KMS-11 (cell line): ENCODE data around the gene ASB5.

Source experiments
- H2AFZ ChIP-seq: fragments of 200-600 bp; sonication (generic); 2 replicates; pipeline ENCODE4 v1.6.1; 2016; ENCODE audit warnings: antibody characterized with exemption, mixed run types, low read depth
- H3K27ac ChIP-seq: fragments of 200-600 bp; sonication (generic); 2 replicates; pipeline ENCODE4 v1.6.1; 2016; ENCODE audit warnings: mild to moderate bottlenecking, mixed run types
- H3K27me3 ChIP-seq: fragments of 200-600 bp; sonication (generic); 2 replicates; pipeline ENCODE4 v1.6.1; 2017; ENCODE audit warnings: mild to moderate bottlenecking, low read depth, mixed run types, moderate library complexity; ENCODE audit not compliant: insufficient read depth
- H3K36me3 ChIP-seq: fragments of 200-600 bp; sonication (generic); 2 replicates; pipeline ENCODE4 v1.6.1; 2017; ENCODE audit warnings: mild to moderate bottlenecking, mixed run types; ENCODE audit not compliant: insufficient read depth
- H3K4me1 ChIP-seq: fragments of 200-600 bp; sonication (generic); 2 replicates; pipeline ENCODE4 v1.6.1; 2016; ENCODE audit warnings: mild to moderate bottlenecking, low read depth, mixed run types; ENCODE audit not compliant: poor library complexity, severe bottlenecking
- H3K4me2 ChIP-seq: fragments of 200-600 bp; sonication (generic); 2 replicates; pipeline ENCODE4 v1.7.0; 2016; ENCODE audit warnings: mild to moderate bottlenecking, mixed run types
- H3K4me3 ChIP-seq: fragments of 200-600 bp; sonication (generic); IDR thresholded peaks from 2 replicates; pipeline ENCODE4 v1.6.1; 2017; ENCODE audit warnings: low read depth, low read length, mixed read lengths; ENCODE audit not compliant: insufficient read depth
- H3K79me2 ChIP-seq: fragments of 200-600 bp; sonication (generic); 2 replicates; pipeline ENCODE4 v1.6.1; 2016; ENCODE audit warnings: low read depth, mixed run types; ENCODE audit not compliant: insufficient read depth
- H3K9ac ChIP-seq: fragments of 200-600 bp; sonication (generic); 2 replicates; pipeline ENCODE4 v1.6.1; 2016; ENCODE audit warnings: mild to moderate bottlenecking, mixed run types
- H4K20me1 ChIP-seq: fragments of 200-600 bp; sonication (generic); 2 replicates; pipeline ENCODE4 v1.6.1; 2016; ENCODE audit warnings: mild to moderate bottlenecking, mixed run types; ENCODE audit not compliant: insufficient read depth
- CTCF ChIP-seq: fragments of 200-600 bp; sonication (generic); conservative IDR thresholded peaks from 2 replicates; pipeline ENCODE4 v1.6.1; 2017; ENCODE audit warnings: low read depth, mild to moderate bottlenecking, antibody characterized with exemption, low read length, moderate library complexity, mixed read lengths

The ASB5 gene

GRCh38 chr4:176241703-176242102 lies 27.3 kb downstream of the ASB5 start:
- H3K9ac ChIP-seq = no peak overlapping the region
- no peak overlapping the region for H2AFZ ChIP-seq
- H3K4me1 ChIP-seq = no peaks in the 10 kb centered on the region
- no peak overlapping the region for H3K4me3 ChIP-seq
- H3K4me2 ChIP-seq = no peak overlapping the region
- H3K27ac ChIP-seq = no peak overlapping the region
- no peak for TF ChIP-seq CTCF
- H3K27me3 ChIP-seq = no peaks in the 10 kb centered on the region
- no peaks in the 10 kb centered on the region for H4K20me1 ChIP-seq
- H3K79me2 ChIP-seq = no peaks in the 10 kb centered on the region
- no peaks in the 10 kb centered on the region for H3K36me3 ChIP-seq

- no peaks in the 10 kb centered on the region for H3K27me3 ChIP-seq
- no peak overlapping the region for H3K4me2 ChIP-seq
- H3K79me2 ChIP-seq = no peaks in the 10 kb centered on the region
- H2AFZ ChIP-seq = no peak overlapping the region
- H3K9ac ChIP-seq = no peak overlapping the region
- no peak overlapping the region for H3K4me3 ChIP-seq
- no peak for TF ChIP-seq CTCF
- no peaks in the 10 kb centered on the region for H3K4me1 ChIP-seq
- no peaks in the 10 kb centered on the region for H3K36me3 ChIP-seq
- H3K27ac ChIP-seq = no peak overlapping the region
- H4K20me1 ChIP-seq = no peaks in the 10 kb centered on the region
Observed at GRCh38 chr4:176238826-176239225, 30.2 kb downstream of the ASB5 start.

GRCh38 chr4:176238157-176238610 lies 30.8 kb downstream of the ASB5 start:
- no peak overlapping the region for H3K9ac ChIP-seq
- H3K36me3 ChIP-seq = no peaks in the 10 kb centered on the region
- no peaks in the 10 kb centered on the region for H3K79me2 ChIP-seq
- H3K27ac ChIP-seq = no peak overlapping the region
- no peak for TF ChIP-seq CTCF
- H2AFZ ChIP-seq = no peak overlapping the region
- H3K4me1 ChIP-seq = no peaks in the 10 kb centered on the region
- H3K27me3 ChIP-seq = no peaks in the 10 kb centered on the region
- H4K20me1 ChIP-seq = no peaks in the 10 kb centered on the region
- no peak overlapping the region for H3K4me3 ChIP-seq
- H3K4me2 ChIP-seq = no peak overlapping the region

- Histone ChIP-seq H3K4me3 (no peak overlapping the region), H4K20me1 (no peaks in the 10 kb centered on the region), H3K4me2 (no peak overlapping the region), H3K27ac (no peak overlapping the region), H3K9ac (no peak overlapping the region), H3K27me3 (no peaks in the 10 kb centered on the region), H3K36me3 (no peaks in the 10 kb centered on the region), H3K79me2 (no peaks in the 10 kb centered on the region), H2AFZ (no peak overlapping the region), H3K4me1 (no peaks in the 10 kb centered on the region)
- no peak for TF ChIP-seq CTCF
Observed at GRCh38 chr4:176236946-176237345, 32.1 kb downstream of the ASB5 start.
